SK-N-SH treated with all-trans-retinoic acid at 6 μM for 48 hours (cell line): ENCODE measurements around the gene OCEL1.

Experiments
- ATAC-seq: fragments of 200-7000 bp; cut with Tn5 transposase; 3 replicates; pipeline ENCODE4 v1.9.1; 2020; ENCODE audit warnings: mild to moderate bottlenecking, moderate library complexity
- CREB5 ChIP-seq: fragments of 250-450 bp; sonication (Bioruptor Pico); IDR thresholded peaks from 2 replicates; pipeline ENCODE4 v1.5.1; 2020; ENCODE audit warnings: low read depth, mild to moderate bottlenecking, moderate library complexity
- CSDC2 ChIP-seq: fragments of 250-450 bp; sonication (Bioruptor Pico); IDR thresholded peaks from 2 replicates; pipeline ENCODE4 v1.5.0; 2020; ENCODE audit warnings: mild to moderate bottlenecking, moderate library complexity
- ESRRG ChIP-seq: fragments of 250-450 bp; sonication (Bioruptor Pico); IDR thresholded peaks from 2 replicates; pipeline ENCODE4 v1.6.1; 2021; ENCODE audit warnings: mild to moderate bottlenecking
- OSR1 ChIP-seq: fragments of 250-450 bp; sonication (Bioruptor Pico); IDR thresholded peaks from 2 replicates; pipeline ENCODE4 v1.8.0; 2022; ENCODE audit warnings: moderate library complexity, mild to moderate bottlenecking, inconsistent platforms
- PATZ1 ChIP-seq: fragments of 250-450 bp; sonication (Bioruptor Pico); IDR thresholded peaks from 2 replicates; pipeline ENCODE4 v1.8.0; 2020; ENCODE audit warnings: mild to moderate bottlenecking, moderate library complexity, borderline replicate concordance
- PPARA ChIP-seq: fragments of 250-450 bp; sonication (Bioruptor Pico); IDR thresholded peaks from 2 replicates; pipeline ENCODE4 v1.5.0; 2020; ENCODE audit warnings: mild to moderate bottlenecking, borderline replicate concordance
- RARB ChIP-seq: fragments of 250-450 bp; sonication (Bioruptor Pico); IDR thresholded peaks from 2 replicates; pipeline ENCODE4 v1.8.0; 2021; ENCODE audit warnings: mild to moderate bottlenecking, moderate library complexity
- SNAI2 ChIP-seq: fragments of 250-450 bp; sonication (Bioruptor Pico); IDR thresholded peaks from 2 replicates; pipeline ENCODE4 v1.5.0; 2020; ENCODE audit warnings: mild to moderate bottlenecking, moderate library complexity
- TCF4 ChIP-seq: fragments of 250-450 bp; sonication (Bioruptor Pico); IDR thresholded peaks from 2 replicates; pipeline ENCODE4 v1.8.0; 2021; ENCODE audit warnings: mild to moderate bottlenecking, moderate library complexity, borderline replicate concordance
- ZC3H10 ChIP-seq: fragments of 250-450 bp; sonication (Bioruptor Pico); IDR thresholded peaks from 2 replicates; pipeline ENCODE4 v1.5.1; 2021; ENCODE audit warnings: mild to moderate bottlenecking, moderate library complexity
- ZFP3 ChIP-seq: fragments of 250-450 bp; sonication (Bioruptor Pico); IDR thresholded peaks from 2 replicates; pipeline ENCODE4 v1.5.0; 2020; ENCODE audit warnings: mild to moderate bottlenecking, moderate library complexity
- ZFP30 ChIP-seq: fragments of 450-650 bp; formaldehyde crosslinking; IDR thresholded peaks from 2 replicates; pipeline ENCODE4 v1.5.0; 2022; ENCODE audit warnings: mild to moderate bottlenecking, moderate library complexity
- ZNF565 ChIP-seq: fragments of 450-650 bp; formaldehyde crosslinking; conservative IDR thresholded peaks from 2 replicates; pipeline ENCODE4 v1.5.0; 2020; ENCODE audit warnings: low read depth, mild to moderate bottlenecking, moderate library complexity
- ZNF8 ChIP-seq: fragments of 450-650 bp; formaldehyde crosslinking; IDR thresholded peaks from 2 replicates; pipeline ENCODE4 v1.5.0; 2020; ENCODE audit warnings: mild to moderate bottlenecking, moderate library complexity
- TF ChIP-seq, protein P1 (sequence below): fragments of 250-450 bp; sonication (Bioruptor Pico); IDR thresholded peaks from 2 replicates; pipeline ENCODE4 v1.5.1; 2021; ENCODE audit warnings: mild to moderate bottlenecking, moderate library complexity

Gene OCEL1

DNA sequence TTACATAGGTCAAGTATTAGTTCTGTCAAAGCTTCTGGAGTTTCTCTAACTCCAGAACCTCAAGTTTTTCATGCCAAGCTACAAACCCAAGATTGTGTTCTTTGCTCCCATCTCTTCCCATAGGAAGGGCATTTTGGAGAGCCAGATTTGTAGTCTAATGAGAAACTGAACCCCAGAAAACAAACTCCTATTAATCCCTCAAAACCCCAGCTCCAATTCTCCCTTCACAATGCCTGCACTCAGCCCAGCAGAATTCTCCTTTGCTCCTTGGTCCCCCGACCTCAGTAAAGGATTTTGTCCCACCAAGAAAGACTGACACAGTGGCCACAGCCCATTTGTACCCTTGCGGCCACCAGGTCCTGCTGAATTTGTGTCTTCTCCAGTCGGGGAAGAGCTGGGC, 30.1 kb downstream of the OCEL1 start:
- TF ChIP-seq ZFP3 (CRISPR knock-in tag), result peak; percentile 96
- TF ChIP-seq PATZ1 (CRISPR knock-in tag), result no peak
- TF ChIP-seq, all 23 proteins: peak for 1
- no peak for ATAC-seq

- ATAC-seq, result no peak
- TF ChIP-seq, protein P1, sequence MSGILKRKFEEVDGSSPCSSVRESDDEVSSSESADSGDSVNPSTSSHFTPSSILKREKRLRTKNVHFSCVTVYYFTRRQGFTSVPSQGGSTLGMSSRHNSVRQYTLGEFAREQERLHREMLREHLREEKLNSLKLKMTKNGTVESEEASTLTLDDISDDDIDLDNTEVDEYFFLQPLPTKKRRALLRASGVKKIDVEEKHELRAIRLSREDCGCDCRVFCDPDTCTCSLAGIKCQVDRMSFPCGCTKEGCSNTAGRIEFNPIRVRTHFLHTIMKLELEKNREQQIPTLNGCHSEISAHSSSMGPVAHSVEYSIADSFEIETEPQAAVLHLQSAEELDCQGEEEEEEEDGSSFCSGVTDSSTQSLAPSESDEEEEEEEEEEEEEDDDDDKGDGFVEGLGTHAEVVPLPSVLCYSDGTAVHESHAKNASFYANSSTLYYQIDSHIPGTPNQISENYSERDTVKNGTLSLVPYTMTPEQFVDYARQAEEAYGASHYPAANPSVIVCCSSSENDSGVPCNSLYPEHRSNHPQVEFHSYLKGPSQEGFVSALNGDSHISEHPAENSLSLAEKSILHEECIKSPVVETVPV (CRISPR knock-in tag), result no peak
- TF ChIP-seq CSDC2, result no peak
- no peak for TF ChIP-seq ZFP3 (CRISPR knock-in tag)
- TF ChIP-seq SNAI2 (CRISPR knock-in tag), result no peak
- TF ChIP-seq ZFP30 (CRISPR knock-in tag), result no peak
- no peak for TF ChIP-seq ZC3H10
- TF ChIP-seq CREB5 (CRISPR knock-in tag), result no peak
- TF ChIP-seq ZNF565 (CRISPR knock-in tag), result no peak
Measured at GRCh38 chr19:17259118-17259780, 33.2 kb downstream of the OCEL1 start.

- no peak for ATAC-seq
Measured at GRCh38 chr19:17259934-17260333, 33.9 kb downstream of the OCEL1 start.

DNA sequence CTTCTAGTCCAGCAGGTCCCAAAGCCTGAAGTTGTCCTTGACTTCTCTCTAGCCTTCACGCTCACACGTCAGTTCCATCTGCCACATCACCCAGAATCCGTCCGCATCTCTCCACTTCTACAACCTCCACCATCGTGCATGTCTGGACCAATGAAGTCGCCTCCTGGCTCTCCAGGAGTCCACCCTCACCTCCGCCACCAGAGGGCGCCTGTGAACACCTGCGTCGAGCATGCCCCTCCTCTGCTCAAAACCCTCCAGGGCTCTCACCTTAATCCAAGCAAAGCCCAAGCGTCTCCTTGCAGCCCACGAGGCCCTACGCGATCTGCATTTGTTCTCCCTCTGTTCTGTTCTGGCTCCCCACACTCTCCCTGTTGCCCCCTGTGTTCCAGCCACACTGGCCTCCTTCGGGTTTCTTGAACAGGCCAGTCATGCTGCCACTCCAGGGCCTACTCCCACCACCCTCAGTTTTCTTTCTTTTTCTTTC, 34.9 kb downstream of the OCEL1 start:
- TF ChIP-seq ZNF8 (no peak), RARB (no peak), OSR1 (CRISPR knock-in tag) (no peak)
- peak; percentile 98 for ATAC-seq

More at GRCh38 chr19:17259934-17260333, 33.9 kb downstream of the OCEL1 start:
- TF ChIP-seq TCF4 (CRISPR knock-in tag) (no peak), ESRRG (CRISPR knock-in tag) (no peak), PATZ1 (CRISPR knock-in tag) (no peak), CSDC2 (no peak), SNAI2 (CRISPR knock-in tag) (no peak), CREB5 (CRISPR knock-in tag) (no peak), PPARA (CRISPR knock-in tag) (no peak), ZNF565 (CRISPR knock-in tag) (no peak)

GRCh38 chr19:17262557-17262956, 36.5 kb downstream of the OCEL1 start:
- ATAC-seq, result no peak
- no peak for TF ChIP-seq PATZ1 (CRISPR knock-in tag)
- TF ChIP-seq, protein P1 (CRISPR knock-in tag), result no peak
